SH-SY5Y (cell line): ENCODE measurements around the gene TSPY1.
"Not testable (repeated sequence)": the region's sequence is repeated elsewhere in the genome, so short reads cannot be mapped to it uniquely, and the experiment has no call there.

Experiments
- GATA2 ChIP-seq: IDR thresholded peaks from 2 replicates; pipeline ENCODE4 v1.6.1; 2011; ENCODE audit warnings: mild to moderate bottlenecking, low read depth, low read length
- GATA3 ChIP-seq: IDR thresholded peaks from 2 replicates; pipeline ENCODE4 v1.6.1; 2011; ENCODE audit warnings: low read depth, mild to moderate bottlenecking, low read length, moderate library complexity

DNA sequence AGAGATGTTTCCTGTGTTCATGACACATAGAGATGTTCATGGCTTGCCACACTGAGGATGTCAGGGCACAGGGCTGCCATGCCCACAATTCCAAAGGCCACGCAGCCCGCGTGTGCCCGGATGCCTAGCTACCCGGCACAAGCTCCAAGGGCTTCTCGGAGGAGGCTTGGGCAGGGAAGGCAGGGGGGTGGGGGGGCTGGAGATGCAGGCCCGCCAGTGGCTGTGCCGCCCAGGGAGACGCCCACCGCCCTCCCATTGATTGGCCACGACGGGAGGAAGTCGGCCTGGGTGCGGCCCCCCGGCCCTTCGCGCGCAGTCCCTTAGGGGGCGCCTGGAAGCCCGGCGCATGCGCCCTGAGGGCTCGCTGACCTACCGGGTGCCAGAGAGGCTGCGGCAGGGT lies at the start of gene TSPY1:
- not testable (repeated sequence) for TF ChIP-seq GATA3, GATA2
